C4-2B (cell line): ENCODE measurements around the gene UGT1A6.

Experiments
- ZFX ChIP-seq: fragments of 450-650 bp; IDR thresholded peaks from 2 replicates; pipeline ENCODE4 v1.6.1; 2017
- TF ChIP-seq, protein P1 (sequence below): fragments of 450-650 bp; conservative IDR thresholded peaks from 2 replicates; pipeline ENCODE4 v1.5.1; 2017; ENCODE audit warnings: mild to moderate bottlenecking

DNA sequence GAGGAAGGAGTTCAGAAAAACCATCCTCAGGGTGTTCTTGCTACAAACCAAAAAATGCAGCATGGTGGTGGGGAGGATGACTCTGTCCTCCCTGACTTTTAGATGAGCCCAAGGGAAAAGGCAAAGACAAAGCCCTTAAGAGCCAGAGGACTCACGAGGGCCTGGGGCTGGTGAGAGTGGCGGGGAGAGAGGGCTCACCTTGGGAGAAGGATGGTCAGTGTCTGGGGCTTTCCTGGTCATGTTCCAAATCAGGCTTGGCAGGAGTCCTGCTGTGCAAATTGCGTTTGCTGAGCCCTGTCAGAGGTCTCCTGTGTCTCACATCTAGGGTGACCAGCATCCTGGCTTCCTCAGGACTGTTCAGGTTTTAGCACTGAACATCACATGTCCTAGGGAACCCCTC lies 72.1 kb downstream of the UGT1A6 start:
- TF ChIP-seq, protein P1, sequence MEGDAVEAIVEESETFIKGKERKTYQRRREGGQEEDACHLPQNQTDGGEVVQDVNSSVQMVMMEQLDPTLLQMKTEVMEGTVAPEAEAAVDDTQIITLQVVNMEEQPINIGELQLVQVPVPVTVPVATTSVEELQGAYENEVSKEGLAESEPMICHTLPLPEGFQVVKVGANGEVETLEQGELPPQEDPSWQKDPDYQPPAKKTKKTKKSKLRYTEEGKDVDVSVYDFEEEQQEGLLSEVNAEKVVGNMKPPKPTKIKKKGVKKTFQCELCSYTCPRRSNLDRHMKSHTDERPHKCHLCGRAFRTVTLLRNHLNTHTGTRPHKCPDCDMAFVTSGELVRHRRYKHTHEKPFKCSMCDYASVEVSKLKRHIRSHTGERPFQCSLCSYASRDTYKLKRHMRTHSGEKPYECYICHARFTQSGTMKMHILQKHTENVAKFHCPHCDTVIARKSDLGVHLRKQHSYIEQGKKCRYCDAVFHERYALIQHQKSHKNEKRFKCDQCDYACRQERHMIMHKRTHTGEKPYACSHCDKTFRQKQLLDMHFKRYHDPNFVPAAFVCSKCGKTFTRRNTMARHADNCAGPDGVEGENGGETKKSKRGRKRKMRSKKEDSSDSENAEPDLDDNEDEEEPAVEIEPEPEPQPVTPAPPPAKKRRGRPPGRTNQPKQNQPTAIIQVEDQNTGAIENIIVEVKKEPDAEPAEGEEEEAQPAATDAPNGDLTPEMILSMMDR: no peak
- no peak for TF ChIP-seq ZFX
